Measurements from ENCODE around the gene ZNF70. TPM values are rescaled to one million over a fixed set of nuclear protein-coding genes. Genes with fewer than 3 reads are reported as not detected.

ZNF70 gene
- total and polyA plus RNA-seq, 2 of the 13 experiments (the other 11 are each of a cell fraction or from before 2014, with no cell fraction given): 0.62 to 3.6 TPM

GRCh38 chr22:23775779-23776375, 25.0 kb upstream of the ZNF70 start (continued):
- peak; percentile 35; the same call in 1 of the 2 replicates for TF ChIP-seq HIC2 (CRISPR knock-in tag; IDR thresholded peaks at IDR 0.05; ENCODE audit: low read depth)
- 0 out of 2 replicates have a peak, but pooled peaks have one; percentile 35 for TF ChIP-seq RCOR2 (CRISPR knock-in tag; IDR thresholded peaks at IDR 0.05)
- no peak for TF ChIP-seq NFIC (IDR thresholded peaks at IDR 0.05; ENCODE audit: low read length)
- TF ChIP-seq ZFP1 (CRISPR knock-in tag; IDR thresholded peaks at IDR 0.05): no peak
- TF ChIP-seq ZNF570 (CRISPR knock-in tag; IDR thresholded peaks at IDR 0.05; ENCODE audit: borderline replicate concordance): no peak
- no peak for TF ChIP-seq RXRB (CRISPR knock-in tag; IDR thresholded peaks at IDR 0.05; ENCODE audit: borderline replicate concordance)
- no peak for TF ChIP-seq ZKSCAN8 (CRISPR knock-in tag; IDR thresholded peaks at IDR 0.05; ENCODE audit: borderline replicate concordance)
- no peak for TF ChIP-seq ZNF431 (CRISPR knock-in tag; IDR thresholded peaks at IDR 0.05; ENCODE audit: borderline replicate concordance, low read depth)
- TF ChIP-seq ZFX (CRISPR knock-in tag; IDR thresholded peaks at IDR 0.05; ENCODE audit: low read depth): peak; percentile 16; the same call in 1 of the 2 replicates
- no peak for TF ChIP-seq ATAD3A (CRISPR knock-in tag; IDR thresholded peaks at IDR 0.05)
- no peak for TF ChIP-seq ZNF564 (CRISPR knock-in tag; IDR thresholded peaks at IDR 0.05)
- no peak for TF ChIP-seq BRCA1 (CRISPR knock-in tag; IDR thresholded peaks at IDR 0.05)
- TF ChIP-seq HBP1 (CRISPR knock-in tag; IDR thresholded peaks at IDR 0.05; ENCODE audit: low read depth): no peak
- no peak for TF ChIP-seq TRIM24 (CRISPR knock-in tag; IDR thresholded peaks at IDR 0.05)
- no peak for TF ChIP-seq TCF7 (IDR thresholded peaks at IDR 0.05; ENCODE audit: low read depth)
- TF ChIP-seq HIVEP1 (CRISPR knock-in tag; IDR thresholded peaks at IDR 0.05): no peak
- TF ChIP-seq SNRNP70 (IDR thresholded peaks at IDR 0.05; ENCODE audit: low read depth, low read length): no peak
- TF ChIP-seq MAFF (IDR thresholded peaks at IDR 0.05; ENCODE audit: low read depth, low read length): no peak
- TF ChIP-seq ATF2 (CRISPR knock-in tag; IDR thresholded peaks at IDR 0.05): no peak
- TF ChIP-seq ARID3A (IDR thresholded peaks at IDR 0.05; ENCODE audit: low read depth, low read length): no peak
- no peak for TF ChIP-seq GATA4 (IDR thresholded peaks at IDR 0.05; ENCODE audit: borderline replicate concordance, low read depth)
- no peak for TF ChIP-seq TSC22D2 (CRISPR knock-in tag; IDR thresholded peaks at IDR 0.05; ENCODE audit: borderline replicate concordance)
- TF ChIP-seq GRHL1 (CRISPR knock-in tag; conservative IDR thresholded peaks at IDR 0.05): no peak
- no peak for TF ChIP-seq JUN (CRISPR knock-in tag; IDR thresholded peaks at IDR 0.05)
